Activated B cell treated with CpG ODN at 0.5 μM for 24 hours (primary cell): Measurements from ENCODE around the gene TSPAN8. TPM values are rescaled to one million over a fixed set of nuclear protein-coding genes. Genes with fewer than 3 reads are reported as not detected.

Source experiments
- ATAC-seq: fragments of 200-7000 bp; cut with Tn5 transposase; one replicate; pipeline ENCODE4 v1.10.0; 2021; ENCODE audit warnings: low read depth, mild to moderate bottlenecking, moderate library complexity
- CTCF ChIA-PET: fragments of 350-600 bp; sonication (Branson Sonifier 250); formaldehyde crosslinking; loops from one replicate; lab custom pipeline; 2021; ENCODE audit warnings: antibody characterized with exemption; lab: Charles Lee
- POLR2A ChIA-PET: fragments of 350-600 bp; sonication (Branson Sonifier 250); formaldehyde crosslinking; loops from one replicate; lab custom pipeline; 2021; ENCODE audit warnings: antibody characterized with exemption; lab: Charles Lee
- DNase-seq: peaks from one replicate; pipeline ENCODE4 v3.0.0; 2022
- H3K27ac Mint-ChIP-seq: one replicate; pipeline ENCODE4 v1.8.0; 2020; ENCODE audit warnings: mixed read lengths
- H3K27me3 Mint-ChIP-seq: one replicate; pipeline ENCODE4 v1.8.0; 2021; ENCODE audit warnings: mixed read lengths
- H3K36me3 Mint-ChIP-seq: one replicate; pipeline ENCODE4 v1.8.0; 2021; ENCODE audit warnings: low read depth, mixed read lengths
- H3K4me1 Mint-ChIP-seq: one replicate; pipeline ENCODE4 v1.8.0; 2021; ENCODE audit warnings: mixed read lengths
- H3K4me3 Mint-ChIP-seq: one replicate; pipeline ENCODE4 v1.8.0; 2020; ENCODE audit warnings: mild to moderate bottlenecking, mixed read lengths
- H3K9me3 Mint-ChIP-seq: one replicate; pipeline ENCODE4 v1.8.0; 2020; ENCODE audit warnings: mixed read lengths
- CTCF ChIP-seq: fragments of 200-600 bp; IDR thresholded peaks from one replicate; pipeline ENCODE4 v1.8.0; 2022; ENCODE audit warnings: antibody characterized with exemption, mild to moderate bottlenecking
- intact Hi-C: fragments of 100-400 bp; cut with micrococcal nuclease; formaldehyde crosslinking; loops from one replicate; pipeline ENCODE4 v1.15.1; 2024
- total RNA-seq: library from RNA; stranded (reverse); gene quantifications from 2 replicates; pipeline ENCODE4 v1.2.3, GENCODE V29; 2022

The TSPAN8 gene
- total RNA-seq, 1 donor from 2014 or later: not detected

DNA sequence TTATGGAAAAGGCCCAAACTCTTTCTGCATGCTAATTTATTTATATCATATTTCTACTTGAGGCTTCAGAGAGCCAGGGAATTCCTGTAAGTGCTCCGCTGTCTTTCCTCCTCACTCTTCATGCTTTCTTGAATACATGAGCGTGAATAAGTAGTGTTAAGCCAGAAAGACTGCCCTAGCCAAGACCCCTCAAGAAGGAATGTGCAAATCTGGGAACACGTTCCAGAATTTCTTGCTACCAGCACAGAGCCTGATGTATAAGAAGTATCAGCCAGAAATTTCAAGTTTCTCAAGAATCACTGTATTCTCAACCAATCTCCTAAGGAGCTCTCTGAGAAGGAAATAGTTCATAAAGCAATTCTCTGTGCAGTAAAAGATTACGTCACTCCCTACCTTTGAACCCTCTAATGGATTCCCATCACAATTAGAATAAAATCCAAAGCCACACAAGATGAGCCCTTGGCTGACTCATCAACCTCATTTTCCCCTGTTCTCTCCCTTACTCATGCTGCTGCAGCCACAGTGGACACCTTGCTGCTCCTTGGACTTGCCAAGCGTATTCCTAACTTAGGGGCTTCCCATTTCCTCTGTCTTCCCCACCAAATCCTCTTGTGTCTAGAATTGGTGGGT, 6.9 kb upstream of the TSPAN8 start:
- DNase-seq: no peak

DNA sequence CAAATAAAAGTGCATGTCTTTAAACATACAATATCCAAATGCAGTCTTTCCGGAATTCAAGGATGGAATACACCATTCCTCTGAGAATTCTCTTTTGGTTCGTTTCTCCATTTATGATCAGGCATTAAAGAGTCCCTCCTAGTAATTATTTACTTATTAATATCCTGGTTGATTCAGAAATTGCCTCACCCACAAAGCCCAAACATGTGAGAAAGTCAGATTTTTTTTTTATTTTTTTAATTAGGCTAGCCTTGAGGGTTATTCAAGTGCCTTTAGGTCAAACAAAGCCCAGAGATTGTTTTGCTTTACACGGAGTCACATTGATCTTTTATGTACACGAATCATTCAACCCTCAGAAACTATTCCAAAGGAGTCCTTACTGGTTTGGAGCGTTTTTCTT, 6.4 kb upstream of the TSPAN8 start:
- ATAC-seq (no peak), DNase-seq (no peak)
- Mint-ChIP-seq H3K27me3 (no peaks in the 10 kb centered on the region), H3K36me3 (no peaks in the 10 kb centered on the region), H3K9me3 (peaks cover 9% of the 10 kb centered on the region), H3K4me3 (no peak overlapping the region), H3K27ac (no peak overlapping the region), H3K4me1 (no peaks in the 10 kb centered on the region)
- TF ChIP-seq CTCF: no peak
- intact Hi-C loops: no loop called here
- CTCF ChIA-PET: no interaction called here
- POLR2A ChIA-PET: no interaction called here

More for the DNA sequence above, 6.9 kb upstream of the TSPAN8 start:
- H3K36me3 Mint-ChIP-seq: no peaks in the 10 kb centered on the region
- no peaks in the 10 kb centered on the region for H3K27me3 Mint-ChIP-seq
- peaks cover 9% of the 10 kb centered on the region for H3K9me3 Mint-ChIP-seq
- no peaks in the 10 kb centered on the region for H3K4me1 Mint-ChIP-seq
- no peak for ATAC-seq
- ChIA-PET CTCF (no interaction called here), POLR2A (no interaction called here)
- H3K4me3 Mint-ChIP-seq: no peak overlapping the region
- no peak overlapping the region for H3K27ac Mint-ChIP-seq
- no peak for TF ChIP-seq CTCF
- intact Hi-C loops: no loop called here

- Mint-ChIP-seq H3K9me3 (peaks cover 5% of the 10 kb centered on the region), H3K4me3 (no peak overlapping the region), H3K36me3 (no peaks in the 10 kb centered on the region)
These were observed 5.3 kb upstream of the TSPAN8 start for GRCh38 chr12:71162832-71163763.

DNA sequence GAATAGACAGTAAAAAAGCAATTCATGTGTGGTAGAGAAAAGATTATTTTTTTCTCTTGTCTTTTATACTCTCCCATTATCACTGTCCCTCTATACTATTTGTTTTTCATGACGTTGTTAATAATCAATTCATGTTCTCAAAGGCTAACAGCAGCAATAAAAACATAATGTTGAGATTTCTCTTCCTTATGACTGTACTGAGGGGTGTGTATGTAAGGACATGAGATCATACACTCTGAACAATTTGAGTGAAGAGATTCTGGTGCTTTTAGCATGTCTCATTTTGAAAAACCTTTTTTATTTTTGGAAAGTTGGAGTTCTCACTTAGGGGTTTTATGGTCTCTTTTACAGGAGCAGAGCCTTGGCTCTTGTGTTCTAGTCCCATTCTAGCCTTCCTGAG, 3.8 kb upstream of the TSPAN8 start:
- intact Hi-C loops: no loop called here
- no peaks in the 10 kb centered on the region for H3K4me1 Mint-ChIP-seq
- CTCF ChIA-PET: no interaction called here
- TF ChIP-seq CTCF: no peak
- H3K27ac Mint-ChIP-seq: no peak overlapping the region
- DNase-seq (no peak), ATAC-seq (no peak)
- no peak overlapping the region for H3K4me3 Mint-ChIP-seq
- no peaks in the 10 kb centered on the region for H3K36me3 Mint-ChIP-seq
- H3K27me3 Mint-ChIP-seq: peaks cover 3% of the 10 kb centered on the region
- POLR2A ChIA-PET: no interaction called here
- peaks cover under 1% of the 10 kb centered on the region for H3K9me3 Mint-ChIP-seq

More at GRCh38 chr12:71162832-71163763, 5.3 kb upstream of the TSPAN8 start:
- ATAC-seq (no peak), DNase-seq (no peak)
- POLR2A ChIA-PET: no interaction called here
- CTCF ChIA-PET: no interaction called here
- Mint-ChIP-seq H3K27ac (no peak overlapping the region), H3K4me1 (no peaks in the 10 kb centered on the region), H3K27me3 (no peaks in the 10 kb centered on the region)
- intact Hi-C loops: no loop called here
- TF ChIP-seq CTCF: no peak

DNA sequence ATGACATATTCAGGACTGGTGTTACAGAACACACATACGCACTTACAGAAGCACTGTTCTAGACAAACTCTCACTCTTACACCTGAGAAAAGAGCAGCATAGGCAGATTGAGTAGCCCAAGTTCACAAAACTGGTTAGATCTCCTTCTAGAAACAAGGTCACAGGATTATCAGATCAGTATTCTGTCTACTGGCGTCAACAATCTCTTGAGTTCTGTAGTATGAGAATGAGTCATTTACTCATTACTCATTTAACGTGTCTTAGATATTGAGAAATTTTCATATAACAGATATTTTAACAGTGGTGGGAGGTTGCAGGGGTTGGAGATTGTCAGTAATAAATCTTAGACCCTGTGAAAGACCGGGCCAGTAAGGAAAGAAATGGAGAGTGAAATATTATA, 2.8 kb upstream of the TSPAN8 start:
- ATAC-seq (no peak), DNase-seq (no peak)
- H3K9me3 Mint-ChIP-seq: no peaks in the 10 kb centered on the region
- CTCF ChIA-PET: no interaction called here
- H3K27me3 Mint-ChIP-seq: peaks cover 3% of the 10 kb centered on the region
- TF ChIP-seq CTCF: no peak
- H3K27ac Mint-ChIP-seq: no peak overlapping the region
- no peak overlapping the region for H3K4me3 Mint-ChIP-seq
- H3K36me3 Mint-ChIP-seq: no peaks in the 10 kb centered on the region
- intact Hi-C loops: no loop called here
- H3K4me1 Mint-ChIP-seq: no peaks in the 10 kb centered on the region
- POLR2A ChIA-PET: no interaction called here
